T-helper 1 cell treated with Interleukin-12 subunit alpha and Interleukin-12 subunit beta and Interleukin-4 antibody, amounts not matched to agents 30 ng/mL and 1 ng/mL, for 36 hours (primary cell): ENCODE measurements around the gene TMC7. TPM values are rescaled to one million over a fixed set of nuclear protein-coding genes. Genes with fewer than 3 reads are reported as not detected.
"Not testable (repeated sequence)": the region's sequence is repeated elsewhere in the genome, so short reads cannot be mapped to it uniquely, and the experiment has no call there.

Experiments
- intact Hi-C: fragments of 100-400 bp; cut with micrococcal nuclease; formaldehyde crosslinking; loops from one replicate; pipeline ENCODE4 v1.15.1; 2024
- total RNA-seq: library from RNA; stranded (reverse); gene quantifications from 2 replicates; pipeline ENCODE4 v1.2.3, GENCODE V29; 2022

TMC7 gene
- total RNA-seq, 1 donor from 2014 or later = 0.07 TPM

DNA sequence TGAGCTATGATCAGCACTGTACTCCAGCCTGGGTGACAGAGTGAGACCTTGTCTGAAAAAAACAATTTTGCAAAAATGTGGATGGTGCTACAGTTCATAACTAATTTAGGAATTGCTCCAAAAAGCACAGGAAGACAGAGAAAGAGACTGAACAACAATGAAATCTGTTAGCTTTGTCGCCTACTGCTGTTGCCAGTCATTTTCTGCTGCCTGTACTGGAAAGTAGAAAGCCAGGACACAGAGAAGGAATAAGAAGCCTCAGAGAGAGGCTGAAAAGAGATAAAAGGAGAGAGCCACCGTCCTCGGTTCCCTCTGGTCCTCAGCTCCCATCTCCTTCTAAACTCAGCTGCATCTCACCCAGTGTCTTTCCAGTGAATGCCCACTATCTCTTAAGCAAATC, 8.6 kb upstream of the TMC7 start:
- intact Hi-C loops = no loop called here

DNA sequence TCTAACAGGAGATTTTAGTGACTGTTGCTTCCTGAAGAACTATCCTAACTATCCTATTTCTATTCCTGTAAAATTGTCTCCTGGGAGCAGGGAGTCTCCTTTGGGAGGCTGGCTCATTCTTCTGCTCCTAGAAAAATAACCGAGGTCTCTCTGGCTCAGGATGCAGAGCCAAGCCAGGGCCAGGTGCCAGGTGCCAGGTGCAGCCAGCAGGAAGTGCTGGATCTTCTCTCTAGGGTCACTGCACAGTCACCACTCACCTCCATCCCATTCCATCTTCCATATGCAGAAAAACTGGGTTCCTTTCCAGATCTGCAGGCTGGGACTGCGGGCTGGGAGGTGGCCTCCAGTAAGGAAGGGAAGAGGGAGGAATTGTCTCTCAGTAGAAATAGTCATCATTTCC, 3.8 kb upstream of the TMC7 start:
- intact Hi-C loops = no loop called here

DNA sequence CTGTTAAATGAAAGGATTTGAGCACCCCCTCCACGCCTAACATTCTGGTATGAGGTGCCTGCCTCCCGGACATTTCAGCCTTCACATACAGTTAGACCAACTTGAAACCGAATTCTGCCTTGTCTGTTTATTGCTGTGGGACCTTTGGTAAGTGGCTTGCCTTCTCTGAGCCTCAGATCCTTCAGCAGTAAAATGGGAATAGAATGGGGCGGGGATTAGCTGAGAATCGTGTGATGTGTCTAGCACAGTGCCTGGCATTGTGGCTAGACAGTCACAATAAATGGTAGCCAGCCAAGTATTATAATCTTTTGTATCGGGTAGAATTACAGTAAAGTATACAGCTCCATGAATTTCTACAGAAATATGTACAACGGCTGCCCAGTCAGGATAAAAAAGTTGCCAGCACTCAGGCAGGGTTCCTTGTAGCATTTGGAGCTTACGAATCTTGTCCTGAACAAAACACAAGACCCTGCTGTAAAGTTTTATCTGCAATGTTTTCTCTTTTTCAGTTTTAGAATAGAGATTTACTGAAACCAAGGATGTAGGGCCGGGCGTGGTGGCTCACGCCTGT, 786 bp downstream of the TMC7 start:
- intact Hi-C loops = no loop called here

DNA sequence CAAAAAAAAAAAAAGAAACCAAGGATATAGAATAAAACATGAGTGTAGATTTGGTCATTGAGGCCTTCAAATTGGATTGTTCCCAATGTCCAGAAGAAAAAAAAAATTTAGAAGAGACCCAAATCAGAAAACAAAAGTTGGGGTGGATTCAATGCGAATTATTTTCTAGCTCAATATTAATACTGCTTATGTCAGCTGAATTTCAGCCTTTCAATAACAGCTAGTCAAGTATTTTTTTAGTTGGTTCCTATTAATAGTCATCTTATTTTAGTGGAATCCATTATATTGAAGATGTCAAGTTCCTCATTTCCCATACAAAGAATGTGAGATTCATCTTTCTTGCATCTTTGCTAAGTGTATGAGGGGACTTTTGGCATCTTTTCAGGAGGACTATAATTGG, 1.5 kb downstream of the TMC7 start:
- intact Hi-C loops = not testable (repeated sequence)

DNA sequence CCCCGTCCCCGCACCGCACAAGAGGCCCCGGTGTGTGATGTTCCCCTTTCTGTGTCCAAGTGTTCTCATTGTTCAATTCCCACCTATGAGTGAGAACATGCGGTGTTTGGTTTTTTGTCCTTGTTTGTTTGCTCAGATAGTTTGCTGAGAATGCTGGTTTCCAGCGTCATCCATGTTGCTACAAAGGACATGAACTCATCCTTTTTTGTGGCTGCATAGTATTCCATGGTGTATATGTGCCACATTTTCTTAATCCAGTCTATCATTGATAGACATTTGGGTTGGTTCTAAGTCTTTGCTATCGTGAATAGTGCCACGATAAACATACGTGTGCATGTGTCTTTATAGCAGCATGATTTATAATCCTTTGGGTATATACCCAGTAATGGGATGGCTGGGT, 8.0 kb downstream of the TMC7 start:
- intact Hi-C loops = not testable (repeated sequence)

DNA sequence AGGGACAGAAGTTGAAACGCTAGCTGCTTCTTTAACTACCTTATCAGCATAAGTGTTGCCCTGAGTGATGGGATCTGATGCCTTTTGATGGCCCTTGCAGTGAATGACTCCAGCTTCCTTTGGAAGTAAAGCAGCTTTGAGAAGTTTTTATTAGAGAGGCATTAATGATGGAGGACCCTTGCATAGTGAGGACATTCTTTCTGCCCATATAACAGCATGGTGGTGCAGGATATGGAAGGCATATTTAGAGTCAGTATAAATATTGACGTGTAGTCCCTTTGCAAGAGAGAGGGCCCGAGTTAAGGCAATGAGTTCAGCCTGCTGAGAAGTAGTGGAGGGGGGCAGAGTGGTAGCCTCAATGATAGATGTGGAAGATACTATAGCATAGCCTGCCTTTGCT, 9.8 kb downstream of the TMC7 start:
- intact Hi-C loops = not testable (repeated sequence)

DNA sequence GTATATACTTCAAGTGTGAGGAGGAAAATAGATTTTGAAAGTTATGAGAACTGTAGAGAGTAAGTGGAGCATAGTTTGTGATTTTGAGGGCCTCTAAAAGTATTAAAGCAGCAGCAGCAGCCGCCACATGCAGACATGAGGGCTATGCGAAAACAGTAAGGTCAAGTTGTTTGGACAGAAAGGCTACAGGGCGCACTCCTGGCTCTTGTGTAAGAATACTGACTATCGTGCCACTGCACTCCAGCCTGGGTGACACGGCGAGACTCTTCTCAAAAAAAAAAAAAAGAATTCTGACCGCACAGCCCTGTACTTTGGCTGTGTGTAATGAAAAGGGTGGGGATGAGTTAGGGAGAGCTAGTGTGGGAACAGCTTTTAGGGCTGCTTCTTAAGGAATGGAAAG, 10.4 kb downstream of the TMC7 start:
- intact Hi-C loops = not testable (repeated sequence)

DNA sequence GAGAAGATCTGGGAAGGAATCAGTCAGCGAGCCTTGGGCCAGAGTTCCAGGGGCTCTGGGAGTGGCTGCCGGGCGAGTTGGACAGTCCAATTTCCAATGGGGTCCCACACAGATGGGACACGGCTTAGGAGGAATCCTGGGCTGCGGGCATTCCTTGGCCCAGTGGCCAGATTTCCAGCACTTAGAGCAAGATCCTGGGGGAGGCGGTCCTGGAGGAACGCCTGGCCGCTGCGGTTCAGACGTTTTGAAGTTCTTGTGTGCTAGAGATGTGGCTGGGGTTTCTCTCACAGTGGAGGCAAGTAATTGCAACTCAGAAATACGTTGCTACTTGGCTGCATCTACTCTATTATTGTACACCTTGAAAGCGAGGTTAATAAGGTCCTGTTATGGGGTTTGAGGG, 11.7 kb downstream of the TMC7 start:
- intact Hi-C loops = not testable (repeated sequence)

DNA sequence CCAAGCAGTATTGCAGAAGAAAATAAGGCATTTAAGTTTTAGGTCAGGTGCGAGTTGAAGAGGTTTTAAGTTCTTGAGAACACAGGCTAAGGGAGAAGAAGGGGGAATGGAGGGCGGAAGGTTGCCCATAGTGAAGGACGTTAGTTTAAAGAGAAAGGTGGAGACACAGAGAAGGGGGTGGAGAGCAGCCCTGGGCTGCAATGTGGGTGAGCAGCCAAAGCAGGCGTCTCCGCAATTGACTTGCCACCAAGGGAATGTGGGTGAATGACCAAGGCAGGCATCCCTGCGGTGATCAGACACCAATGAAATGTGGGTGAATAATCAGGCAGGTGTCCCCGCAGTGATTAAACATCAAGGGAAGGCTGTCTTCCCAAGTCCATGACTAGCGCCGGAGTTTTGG, 12.8 kb downstream of the TMC7 start:
- intact Hi-C loops = not testable (repeated sequence)

DNA sequence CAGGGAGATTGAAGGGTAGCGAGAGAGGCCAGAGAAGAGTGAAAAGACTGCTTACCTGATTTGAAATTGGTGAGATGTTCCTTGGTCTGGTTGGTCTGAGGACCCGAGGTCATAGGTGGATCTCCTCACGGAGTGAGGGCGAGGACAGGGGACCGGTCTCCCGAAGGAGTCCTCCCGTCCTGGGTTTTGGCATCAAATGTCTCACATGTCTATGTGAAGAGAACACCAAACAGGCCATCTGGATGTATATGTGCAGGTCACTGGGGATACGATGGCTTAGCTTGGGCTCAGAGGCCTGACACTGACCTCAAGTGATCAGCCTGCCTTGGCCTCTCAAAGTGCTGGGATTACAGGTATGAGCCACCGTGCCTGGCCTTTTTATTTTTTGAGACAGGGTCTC, 13.3 kb downstream of the TMC7 start:
- intact Hi-C loops = not testable (repeated sequence)

DNA sequence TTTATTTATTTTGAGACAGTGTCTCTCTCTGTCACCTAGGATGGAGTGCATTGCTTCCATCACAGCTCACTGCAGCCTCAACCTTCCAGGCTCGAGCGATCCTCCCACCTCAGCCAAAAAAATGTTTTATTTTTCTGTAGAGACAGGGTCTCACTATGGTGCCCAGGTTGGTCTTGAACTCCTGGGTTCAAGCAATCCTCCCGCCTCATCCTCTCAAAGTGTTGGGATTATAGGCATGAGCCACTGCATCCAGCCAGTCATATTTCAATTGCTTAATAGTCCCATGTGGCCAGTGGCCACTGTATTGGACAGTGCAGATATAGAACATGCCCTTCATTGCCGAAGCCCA, 15.3 kb downstream of the TMC7 start:
- intact Hi-C loops = no loop called here

DNA sequence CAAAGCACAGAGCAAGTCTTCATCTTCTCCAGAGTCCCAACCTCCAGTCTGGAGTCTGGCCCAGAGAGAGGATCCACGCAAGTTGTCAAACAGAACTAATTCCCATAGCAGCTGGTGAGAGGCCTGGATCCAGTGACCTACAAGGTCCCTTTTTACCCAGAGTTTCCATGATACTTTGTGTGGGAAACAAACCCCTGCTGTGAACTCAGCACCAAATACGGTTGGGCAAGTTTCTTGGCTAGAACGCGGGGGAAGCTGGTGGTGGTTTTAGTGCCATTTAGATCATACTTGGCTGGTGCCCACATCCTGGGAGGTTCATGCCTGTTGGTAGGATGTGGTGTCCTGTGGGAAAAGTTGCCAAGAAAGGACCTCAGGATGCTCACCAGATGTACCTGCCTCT, 18.1 kb downstream of the TMC7 start:
- intact Hi-C loops = no loop called here

DNA sequence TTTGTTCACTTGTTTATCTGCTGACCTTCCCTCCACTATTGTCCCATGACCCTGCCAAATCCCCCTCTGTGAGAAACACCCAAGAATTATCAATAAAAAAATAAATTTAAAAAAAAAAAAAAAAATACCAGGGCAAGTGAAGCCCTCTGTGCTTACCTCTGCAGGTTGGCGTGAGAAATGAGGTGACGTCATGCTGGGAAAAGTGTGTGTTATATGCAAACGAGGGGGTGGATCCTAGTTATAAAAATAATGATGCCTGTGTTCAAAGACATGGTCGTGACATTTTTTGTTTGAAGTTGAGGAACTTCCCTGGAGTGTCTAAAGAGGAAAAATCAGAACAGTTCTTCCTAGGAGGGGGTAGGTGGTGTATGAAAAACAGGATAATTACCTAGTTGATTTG, 20.2 kb downstream of the TMC7 start:
- intact Hi-C loops = no loop called here

DNA sequence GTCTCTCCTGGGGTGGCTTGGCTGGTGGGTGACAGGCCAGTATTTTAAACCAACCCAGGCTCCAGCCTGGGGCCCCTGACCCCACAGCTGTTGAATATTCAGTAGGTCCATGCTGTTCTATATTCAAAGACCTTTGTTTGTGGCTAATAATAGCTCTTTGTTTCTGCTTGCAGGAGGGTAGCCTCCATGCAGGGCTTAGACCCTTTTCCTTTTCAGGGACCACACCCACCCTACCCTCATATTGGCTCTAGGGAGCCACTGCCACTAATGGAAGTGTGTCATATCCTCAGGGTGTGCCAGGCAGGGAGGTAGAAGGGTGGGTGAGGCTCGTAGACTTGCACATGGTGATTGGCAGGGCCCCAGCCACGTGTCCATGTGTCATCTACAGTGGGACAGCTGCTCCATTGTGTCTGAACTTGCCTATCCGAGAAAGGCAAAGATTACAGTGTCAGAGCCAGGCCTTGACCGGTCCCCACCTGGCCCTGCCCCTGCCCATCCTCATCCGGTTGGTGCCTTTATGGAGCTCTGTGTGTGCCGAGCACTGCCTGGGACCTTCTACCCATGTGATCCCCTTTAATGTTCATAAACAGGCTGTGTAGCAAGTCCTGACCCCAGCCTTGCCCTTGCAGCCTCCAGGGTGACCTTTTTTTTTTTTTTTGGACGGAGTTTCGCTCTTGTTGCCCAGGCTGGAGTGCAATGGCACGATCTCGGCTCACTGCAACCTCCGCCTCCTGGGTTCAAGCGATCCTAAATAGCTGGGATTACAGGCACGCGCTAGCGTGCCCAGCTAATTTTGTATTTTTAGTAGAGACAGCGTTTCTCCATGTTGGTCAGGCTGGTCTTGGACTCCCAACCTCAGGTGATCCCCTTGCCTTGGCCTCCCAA, 22.1 kb downstream of the TMC7 start:
- intact Hi-C loops = no loop called here

DNA sequence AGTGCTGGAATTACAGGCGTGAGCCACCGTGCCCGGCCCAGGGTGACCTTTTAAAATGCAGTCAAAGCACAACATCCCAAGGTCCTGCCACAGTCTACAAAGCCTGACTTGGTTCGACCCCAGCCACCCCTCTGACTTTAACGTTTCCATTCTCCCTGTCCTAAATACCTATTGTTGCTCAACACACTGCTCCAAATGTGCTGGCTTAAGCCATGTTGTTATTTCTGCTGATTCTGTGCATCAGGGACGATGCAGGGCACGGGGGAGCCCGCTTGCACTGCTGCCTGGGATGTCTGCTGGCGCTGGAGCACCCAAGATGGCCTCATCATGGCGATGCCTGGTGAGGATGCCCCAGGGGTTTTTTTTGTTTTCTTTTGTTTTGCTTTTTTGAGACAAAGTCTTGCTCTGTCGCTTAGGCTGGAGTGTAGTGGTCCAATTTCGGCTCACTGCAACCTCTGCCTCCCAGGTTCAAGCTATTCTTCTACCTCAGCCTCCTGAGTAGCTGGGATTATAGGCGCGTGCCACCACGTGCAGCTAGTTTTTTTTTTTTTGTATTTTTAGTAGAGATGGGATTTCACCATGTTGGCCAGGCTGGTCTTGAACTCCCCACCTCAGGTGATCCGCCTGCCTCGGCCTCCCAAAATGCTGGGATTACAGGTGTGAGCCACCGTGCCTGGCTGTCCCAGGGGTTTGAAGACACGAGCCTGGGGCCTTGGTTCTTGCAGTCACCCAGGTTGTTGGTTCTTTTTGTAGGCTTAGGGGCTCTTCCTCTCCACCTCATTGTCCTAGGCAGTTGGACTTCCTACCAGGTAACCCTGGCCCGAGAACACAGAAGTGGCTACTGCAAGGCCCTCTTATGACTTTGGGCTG, 22.9 kb downstream of the TMC7 start:
- intact Hi-C loops = no loop called here

DNA sequence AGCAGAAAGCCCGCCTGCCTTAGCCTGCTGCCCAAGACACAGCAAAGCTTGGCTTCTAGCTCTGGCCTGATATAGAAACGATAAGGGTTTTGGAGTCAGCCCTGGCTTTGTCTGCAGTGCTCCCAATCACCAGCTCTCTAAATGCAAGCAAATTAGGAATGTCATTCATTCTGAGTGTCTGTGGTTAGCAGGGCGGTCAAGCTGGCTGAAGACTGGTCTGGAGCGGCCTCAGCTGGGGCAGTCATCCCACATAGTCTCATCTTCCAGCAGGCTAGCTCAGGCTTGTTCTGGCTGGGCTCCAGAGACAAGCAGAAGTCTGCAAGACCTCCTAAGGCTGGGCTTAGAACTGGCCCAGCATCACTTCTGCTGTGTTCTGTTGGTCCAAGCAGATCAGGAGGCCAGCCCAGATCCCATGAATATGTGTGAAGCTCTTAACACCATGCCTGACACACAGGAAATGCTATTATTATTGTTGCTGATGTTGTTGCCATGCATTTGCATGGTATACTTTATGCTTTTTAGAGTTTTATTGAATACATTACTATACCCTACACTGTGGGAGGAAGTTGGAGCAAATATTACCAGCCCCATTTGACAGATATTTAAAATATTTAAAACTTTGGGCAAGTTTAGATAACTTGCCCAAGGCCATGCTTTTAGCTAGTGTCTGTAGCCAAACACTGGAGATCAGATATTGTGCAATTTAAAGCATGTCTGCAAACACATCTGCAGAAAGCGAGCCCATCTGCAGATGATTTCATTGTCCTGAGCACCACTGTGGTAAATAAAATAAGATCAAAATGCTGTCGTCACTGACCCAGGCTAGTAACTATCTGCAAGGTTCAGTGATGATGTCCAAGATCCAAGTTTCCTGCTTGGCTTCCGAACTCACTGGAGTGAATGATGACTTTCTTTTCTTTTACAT, 24.8 kb downstream of the TMC7 start:
- intact Hi-C loops = no loop called here

DNA sequence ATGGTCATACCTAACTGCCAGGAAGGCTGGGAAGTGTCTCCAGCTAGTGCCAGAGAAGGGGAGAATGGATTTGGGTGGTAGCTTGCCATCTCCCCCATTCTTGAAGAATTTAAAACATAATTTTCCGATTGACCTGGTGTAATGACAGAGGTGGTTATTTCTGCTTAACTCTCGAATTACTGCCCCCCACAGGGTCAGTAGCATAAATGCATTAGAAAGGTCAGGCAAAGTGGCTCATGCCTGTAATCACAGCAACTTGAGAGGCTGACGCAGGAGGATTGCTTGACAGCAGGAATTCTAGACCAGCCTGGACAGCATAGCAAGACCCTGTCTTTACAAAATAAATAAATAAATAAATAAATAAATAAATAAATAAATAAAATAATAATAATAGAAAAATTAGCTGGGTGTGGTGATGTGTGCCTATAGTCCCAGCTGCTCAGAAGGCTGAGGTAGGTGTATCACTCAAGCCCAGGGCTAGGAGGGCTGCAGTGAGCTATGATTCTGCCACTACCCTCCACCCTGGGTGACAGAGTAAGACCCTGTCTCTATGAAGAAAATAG, 27.5 kb downstream of the TMC7 start:
- intact Hi-C loops = no loop called here

DNA sequence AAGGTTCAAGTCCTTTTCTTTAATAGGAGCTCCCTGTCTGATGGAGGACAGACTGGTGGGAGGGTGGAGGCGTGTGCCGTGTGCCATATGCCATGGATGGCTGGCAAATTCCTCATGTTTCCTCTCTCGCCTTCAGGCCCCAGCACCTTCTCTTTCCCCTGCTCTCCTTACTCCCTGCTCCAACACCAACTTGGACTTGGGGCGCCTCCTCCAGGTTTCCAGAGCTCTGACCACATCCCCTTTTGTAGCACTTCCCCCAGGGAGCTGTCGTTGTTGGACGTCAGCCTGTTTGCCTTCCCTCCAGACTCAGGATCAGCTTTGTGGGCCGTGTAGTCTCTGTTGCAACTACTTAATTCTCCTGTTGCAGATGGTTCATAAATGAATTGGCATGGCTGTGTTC, 30.7 kb downstream of the TMC7 start:
- intact Hi-C loops = no loop called here

DNA sequence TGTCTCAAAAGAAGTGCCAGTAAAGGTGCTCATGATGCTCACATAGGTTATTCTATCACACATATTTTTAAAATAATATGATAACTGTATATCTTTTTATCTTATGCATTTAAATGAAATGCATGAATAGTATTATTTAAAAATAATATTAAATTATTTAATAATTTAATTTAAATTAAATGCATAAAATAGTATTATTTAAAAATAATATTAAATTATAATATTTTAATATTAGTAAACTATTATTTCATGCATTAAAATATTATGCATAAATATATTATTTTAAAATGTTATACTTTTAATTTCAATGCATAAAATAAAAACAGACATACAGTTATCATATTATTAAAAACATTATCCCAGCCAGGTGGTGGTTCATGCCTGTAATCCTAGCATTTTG, 33.4 kb downstream of the TMC7 start:
- intact Hi-C loops = no loop called here

DNA sequence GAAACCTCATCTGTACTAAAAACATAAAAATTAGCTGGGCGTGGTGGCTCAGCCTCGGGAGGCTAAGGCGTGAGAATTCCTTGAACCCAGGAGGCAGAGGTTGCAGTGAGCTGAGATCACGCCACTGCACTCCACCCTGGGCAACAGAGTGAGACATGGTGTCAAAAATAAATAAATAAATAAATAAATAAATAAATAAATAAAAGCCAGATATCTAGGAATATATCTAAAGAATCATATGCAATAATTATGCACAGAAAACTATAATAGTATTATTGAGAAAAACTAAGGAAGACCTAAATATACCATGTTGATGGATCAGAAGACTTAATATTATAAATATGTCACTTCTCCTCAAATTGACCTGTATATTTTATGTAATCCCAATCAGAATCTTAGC, 37.0 kb downstream of the TMC7 start:
- intact Hi-C loops = no loop called here

DNA sequence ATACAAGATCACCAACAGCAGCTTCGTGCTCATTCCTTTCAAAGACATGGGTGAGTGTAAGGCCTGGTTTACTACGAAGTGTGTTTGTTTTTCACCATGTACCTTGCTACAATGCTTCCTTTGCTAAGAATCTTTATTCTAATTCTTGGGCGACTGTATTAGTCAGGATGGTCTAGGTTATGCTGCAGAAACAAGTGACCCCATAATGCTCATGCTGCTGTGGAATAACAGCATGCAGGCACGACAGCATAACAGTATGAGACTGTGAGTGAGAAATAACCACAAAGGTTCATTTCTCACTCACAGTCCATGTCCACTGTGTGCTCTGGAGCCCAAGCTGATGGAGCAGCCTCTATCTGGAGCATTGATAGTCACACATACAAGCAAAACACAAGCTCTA, 38.0 kb downstream of the TMC7 start:
- intact Hi-C loops = no loop called here
